Lower lobe of right lung (tissue), 2 donors: ENCODE data around the gene GMDS. TPM values are rescaled to one million over a fixed set of nuclear protein-coding genes. Genes with fewer than 3 reads are reported as not detected.

Source experiments
- ATAC-seq, 2 donors: fragments of 200-7000 bp; cut with Tn5 transposase; one replicate each; pipeline ENCODE4 v1.9.1; 2020 to 2022; ENCODE audit warnings: mild to moderate bottlenecking in 2 of 2, moderate library complexity in 2 of 2
- DNase-seq: peaks from one replicate; pipeline ENCODE4 v3.0.0-alpha.2; 2020
- H3K27ac ChIP-seq: fragments of 200-600 bp; one replicate; pipeline ENCODE4 v1.8.0; 2022
- H3K27me3 ChIP-seq: fragments of 200-600 bp; one replicate; pipeline ENCODE4 v1.8.0; 2022; ENCODE audit warnings: low read depth
- H3K36me3 ChIP-seq: fragments of 200-600 bp; one replicate; pipeline ENCODE4 v1.8.0; 2022; ENCODE audit warnings: mild to moderate bottlenecking
- H3K4me1 ChIP-seq: fragments of 200-600 bp; one replicate; pipeline ENCODE4 v1.8.0; 2022
- H3K4me3 ChIP-seq: fragments of 200-600 bp; one replicate; pipeline ENCODE4 v1.8.0; 2022; ENCODE audit warnings: mild to moderate bottlenecking
- H3K9me3 ChIP-seq: fragments of 200-600 bp; one replicate; pipeline ENCODE4 v1.8.0; 2022
- intact Hi-C: fragments of 100-400 bp; cut with DNase I; formaldehyde crosslinking; loops from one replicate; pipeline ENCODE4 v1.11.0; 2022
- total RNA-seq: library from RNA; stranded (reverse); fragmentation: NEBNext Ultra II Directional; extraction: Animal tissue kit (Norgen Biotek cat#: 25700); gene quantifications from one replicate; pipeline ENCODE4 v1.2.1, GENCODE V29; 2021
- TF ChIP-seq, protein P1 (sequence below): fragments of 200-600 bp; IDR thresholded peaks from one replicate; pipeline ENCODE4 v1.8.0; 2022; ENCODE audit warnings: antibody characterized with exemption, mild to moderate bottlenecking
- donor health status: DM: no; HTN: yes; CAD: no; lungs with severe emphysema.

GMDS gene
- total RNA-seq, 1 donor from 2014 or later: 12.7 TPM

DNA sequence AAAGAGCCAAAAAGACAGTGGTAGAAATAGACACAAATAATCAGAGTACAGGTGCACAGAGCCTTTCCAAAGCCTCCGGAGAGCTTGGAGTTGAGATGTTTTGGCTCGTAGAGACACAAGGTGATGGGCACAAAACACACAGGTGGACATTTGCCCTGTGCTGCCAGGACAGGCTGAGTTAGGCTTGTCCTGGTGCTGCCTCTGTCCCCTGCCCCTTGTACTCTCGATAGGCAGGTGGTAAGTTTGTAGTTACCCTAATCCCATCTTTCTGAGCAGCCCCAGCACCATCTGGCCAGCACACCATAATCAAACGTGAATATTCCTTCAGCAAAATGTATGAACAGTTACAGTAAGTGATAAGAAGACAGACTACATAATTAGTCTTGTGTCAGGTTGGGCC, 540.2 kb downstream of the GMDS start:
- intact Hi-C loops: no loop called here
- Histone ChIP-seq H3K27me3 (no peaks in the 10 kb centered on the region), H3K27ac (no peak overlapping the region), H3K36me3 (no peaks in the 10 kb centered on the region), H3K4me1 (no peaks in the 10 kb centered on the region), H3K4me3 (no peak overlapping the region), H3K9me3 (no peaks in the 10 kb centered on the region)
- DNase-seq (no peak), ATAC-seq (no peak)
- TF ChIP-seq, protein P1, sequence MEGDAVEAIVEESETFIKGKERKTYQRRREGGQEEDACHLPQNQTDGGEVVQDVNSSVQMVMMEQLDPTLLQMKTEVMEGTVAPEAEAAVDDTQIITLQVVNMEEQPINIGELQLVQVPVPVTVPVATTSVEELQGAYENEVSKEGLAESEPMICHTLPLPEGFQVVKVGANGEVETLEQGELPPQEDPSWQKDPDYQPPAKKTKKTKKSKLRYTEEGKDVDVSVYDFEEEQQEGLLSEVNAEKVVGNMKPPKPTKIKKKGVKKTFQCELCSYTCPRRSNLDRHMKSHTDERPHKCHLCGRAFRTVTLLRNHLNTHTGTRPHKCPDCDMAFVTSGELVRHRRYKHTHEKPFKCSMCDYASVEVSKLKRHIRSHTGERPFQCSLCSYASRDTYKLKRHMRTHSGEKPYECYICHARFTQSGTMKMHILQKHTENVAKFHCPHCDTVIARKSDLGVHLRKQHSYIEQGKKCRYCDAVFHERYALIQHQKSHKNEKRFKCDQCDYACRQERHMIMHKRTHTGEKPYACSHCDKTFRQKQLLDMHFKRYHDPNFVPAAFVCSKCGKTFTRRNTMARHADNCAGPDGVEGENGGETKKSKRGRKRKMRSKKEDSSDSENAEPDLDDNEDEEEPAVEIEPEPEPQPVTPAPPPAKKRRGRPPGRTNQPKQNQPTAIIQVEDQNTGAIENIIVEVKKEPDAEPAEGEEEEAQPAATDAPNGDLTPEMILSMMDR: no peak

DNA sequence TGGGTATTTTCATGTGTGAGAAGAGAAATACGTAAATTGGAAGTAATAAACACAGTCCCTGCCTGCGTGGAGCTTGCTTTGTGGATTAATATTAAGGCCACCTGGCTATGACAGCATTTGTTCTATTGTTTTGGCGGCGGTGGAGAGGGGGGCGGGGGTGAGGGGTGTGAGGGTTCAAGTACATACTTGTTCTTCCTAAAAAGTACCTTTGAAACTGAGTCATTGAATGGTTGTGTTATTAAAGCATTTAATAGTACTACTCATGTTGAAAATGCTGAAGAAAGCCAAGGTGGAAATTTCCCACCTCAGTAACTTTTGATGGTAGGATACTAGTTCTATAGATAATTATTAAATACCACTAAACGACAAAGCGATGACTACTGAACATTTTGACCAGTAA, 540.7 kb downstream of the GMDS start:
- no peaks in the 10 kb centered on the region for H3K9me3 ChIP-seq
- no peak for DNase-seq
- H3K27me3 ChIP-seq: no peaks in the 10 kb centered on the region
- no peak overlapping the region for H3K27ac ChIP-seq
- TF ChIP-seq, protein P1: no peak
- no peak for ATAC-seq
- H3K4me3 ChIP-seq: no peak overlapping the region
- H3K4me1 ChIP-seq: no peaks in the 10 kb centered on the region
- intact Hi-C loops: no loop called here
- no peaks in the 10 kb centered on the region for H3K36me3 ChIP-seq

DNA sequence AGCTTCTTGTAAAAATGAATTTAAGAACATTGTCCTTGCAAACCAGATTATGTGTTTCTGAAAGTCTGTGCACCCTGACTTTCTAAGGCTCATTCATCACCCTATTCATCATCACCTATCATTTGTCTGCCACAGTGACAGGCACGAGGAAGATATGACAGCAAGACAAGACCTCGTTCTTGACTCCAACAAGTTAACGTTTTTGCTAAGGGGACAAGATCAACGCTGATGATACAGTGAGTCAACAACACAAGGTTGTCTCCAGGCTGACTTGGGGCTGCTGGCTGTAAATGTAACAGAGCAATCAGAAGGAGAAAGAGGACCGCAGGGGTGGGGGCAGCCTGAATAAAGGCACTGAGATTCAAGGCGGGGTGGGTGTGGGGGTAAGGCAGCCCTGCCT, 541.5 kb downstream of the GMDS start:
- Histone ChIP-seq H3K4me3 (no peak overlapping the region), H3K36me3 (no peaks in the 10 kb centered on the region), H3K4me1 (no peaks in the 10 kb centered on the region), H3K9me3 (no peaks in the 10 kb centered on the region), H3K27ac (no peak overlapping the region), H3K27me3 (no peaks in the 10 kb centered on the region)
- intact Hi-C loops: no loop called here
- ATAC-seq (no peak), DNase-seq (no peak)
- TF ChIP-seq, protein P1: no peak

DNA sequence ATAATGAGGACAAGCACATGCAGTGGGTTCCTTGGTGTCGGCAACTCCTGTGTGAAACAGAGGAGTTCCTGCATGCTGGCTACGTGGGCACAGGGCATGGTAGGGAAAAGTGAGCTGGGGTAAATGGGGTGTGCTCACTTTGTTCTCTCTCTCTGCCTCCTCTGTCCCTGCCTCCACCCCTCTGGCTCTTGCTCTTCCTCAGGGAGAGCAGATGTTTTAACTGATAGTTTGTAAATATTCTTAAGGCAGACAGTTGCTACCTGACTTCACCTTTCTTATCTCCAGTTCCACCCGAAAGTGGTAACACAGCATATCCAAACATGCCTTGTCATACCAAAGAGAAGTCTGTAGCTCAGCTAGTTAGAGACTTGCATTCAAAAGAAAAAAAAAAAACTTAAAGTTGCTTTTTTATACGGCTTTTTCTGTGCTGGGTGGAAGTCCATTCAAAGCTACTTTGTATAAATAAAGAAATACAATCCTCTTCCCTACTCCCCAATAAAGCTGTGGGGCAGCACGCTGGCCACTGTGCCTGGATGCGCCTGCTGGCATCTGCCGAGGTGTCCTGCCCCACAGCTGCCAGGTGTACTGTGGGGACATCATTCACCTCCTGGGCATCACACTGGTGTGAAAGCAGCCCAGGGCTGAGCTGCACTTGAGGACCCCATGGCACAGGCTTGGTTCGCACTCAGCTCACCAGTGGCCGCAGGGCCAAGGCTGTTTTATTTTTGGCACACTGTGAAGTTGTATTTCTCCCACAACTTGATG, 542.1 kb downstream of the GMDS start:
- DNase-seq: no peak
- H3K9me3 ChIP-seq: no peaks in the 10 kb centered on the region
- no peak for ATAC-seq
- intact Hi-C loops: no loop called here
- no peak overlapping the region for H3K4me3 ChIP-seq
- no peaks in the 10 kb centered on the region for H3K27me3 ChIP-seq
- no peaks in the 10 kb centered on the region for H3K4me1 ChIP-seq
- H3K27ac ChIP-seq: no peak overlapping the region
- no peaks in the 10 kb centered on the region for H3K36me3 ChIP-seq
- TF ChIP-seq, protein P1: no peak

DNA sequence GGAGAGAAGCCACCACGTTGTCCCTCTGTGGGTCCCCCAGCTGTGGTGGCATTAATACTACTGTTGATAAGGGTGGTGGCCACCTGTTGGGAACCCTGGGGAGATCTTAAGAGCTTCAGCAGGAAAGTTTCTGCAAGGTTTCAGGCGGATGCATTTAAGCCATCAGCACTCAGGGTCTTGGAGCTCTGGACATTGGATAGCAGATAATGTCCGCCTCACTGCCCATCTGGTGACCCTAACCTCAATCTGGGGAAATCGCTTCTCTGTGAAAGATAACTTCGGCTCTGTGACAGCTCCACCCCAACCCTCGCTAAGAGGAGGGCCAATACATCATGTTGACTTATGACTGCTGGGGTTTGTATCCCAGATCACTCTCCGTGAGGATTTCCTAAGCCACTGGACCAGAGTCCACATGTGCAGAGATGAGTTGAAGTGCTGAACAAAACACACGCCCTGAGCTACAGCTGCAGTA, 542.8 kb downstream of the GMDS start:
- H3K27ac ChIP-seq: no peak overlapping the region
- no peak for ATAC-seq
- TF ChIP-seq, protein P1: no peak
- no peaks in the 10 kb centered on the region for H3K27me3 ChIP-seq
- H3K9me3 ChIP-seq: no peaks in the 10 kb centered on the region
- no peaks in the 10 kb centered on the region for H3K4me1 ChIP-seq
- DNase-seq: no peak
- H3K4me3 ChIP-seq: no peak overlapping the region
- intact Hi-C loops: no loop called here
- H3K36me3 ChIP-seq: no peaks in the 10 kb centered on the region
